ENCODE measurements around the gene HSD11B2.
A peak's percentile ranks its signal among the peaks of the same experiment; 100 is the strongest.

The HSD11B2 gene

DNA sequence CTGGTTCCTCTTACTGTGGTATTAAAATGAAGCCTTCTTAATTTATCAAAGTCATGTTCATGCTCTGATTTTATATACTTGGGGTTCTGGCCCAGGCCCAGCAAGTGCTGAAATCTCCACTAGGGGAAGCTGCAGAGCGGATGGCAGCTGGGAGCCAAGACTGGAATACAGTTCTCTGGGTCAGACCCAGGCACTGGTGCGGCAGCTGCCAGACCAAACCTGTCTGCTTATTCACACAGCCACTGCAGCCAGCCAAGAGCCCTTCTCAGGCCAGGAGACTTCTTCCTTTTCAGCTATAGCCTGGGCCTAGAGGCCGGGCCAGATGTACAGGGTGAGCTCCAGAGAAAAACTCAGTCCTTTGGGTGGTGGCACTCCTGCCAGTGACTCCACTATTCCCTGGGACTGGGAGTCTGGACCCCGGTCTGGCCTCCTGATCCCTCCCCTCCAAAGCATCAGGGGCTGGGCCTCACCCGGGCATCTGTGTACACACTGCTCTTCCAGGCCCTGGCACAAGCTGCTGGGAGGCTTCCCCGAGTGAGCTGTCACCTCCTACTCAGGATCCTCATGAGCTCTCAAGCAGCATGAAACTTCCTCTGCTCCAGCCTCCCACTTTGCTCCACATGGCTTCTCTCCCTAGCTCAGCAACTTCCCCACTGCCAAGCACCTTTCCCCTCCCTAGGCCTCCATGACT lies 25.6 kb downstream of the HSD11B2 start:
- DNase-seq: no peak

DNA sequence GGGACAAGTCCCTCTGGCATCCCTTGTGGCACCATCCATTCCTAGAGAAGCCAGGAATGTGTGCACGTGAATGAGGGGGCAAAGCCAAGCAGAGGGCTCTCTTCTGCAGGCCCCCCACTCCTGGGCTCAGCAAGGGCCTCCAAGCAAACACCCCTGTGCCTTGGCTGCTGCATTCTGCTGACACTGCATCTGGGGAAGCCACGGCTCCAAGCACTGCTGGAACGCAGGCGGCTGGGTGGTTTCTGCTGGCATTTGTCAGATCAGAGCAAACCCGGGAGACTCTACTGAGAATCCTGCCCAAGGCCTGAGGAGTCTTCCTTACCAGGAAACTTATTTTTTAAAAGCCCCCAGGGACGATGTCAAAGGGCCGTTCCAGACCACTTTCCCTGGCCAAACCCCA lies 26.7 kb downstream of the HSD11B2 start:
- no peak for DNase-seq

DNA sequence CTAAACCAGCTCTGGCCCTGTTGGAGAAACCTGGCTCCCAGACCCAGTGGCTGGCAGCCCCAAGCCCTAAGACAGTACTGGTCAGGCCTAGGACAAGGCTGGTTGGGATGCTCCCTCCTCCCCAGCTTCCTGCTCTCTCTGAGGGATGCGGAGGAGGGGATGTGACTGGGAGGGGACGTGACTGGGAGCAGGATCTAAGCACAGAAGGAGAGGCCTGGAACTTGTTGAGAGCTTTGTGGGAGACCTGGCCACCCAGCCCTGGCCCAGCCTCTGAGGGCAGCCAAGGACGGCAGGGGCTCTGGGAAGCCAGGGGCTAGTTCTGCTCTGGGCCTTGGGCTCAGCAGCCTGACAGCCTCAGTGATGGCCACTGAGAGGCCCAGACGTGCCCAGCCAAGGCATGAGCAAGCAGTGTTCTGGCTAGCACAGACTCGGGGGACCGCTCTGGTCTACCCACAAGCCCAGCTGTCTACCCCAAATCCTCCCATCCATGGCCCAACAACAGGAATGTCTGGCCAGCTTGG lies 27.3 kb downstream of the HSD11B2 start:
- no peak for DNase-seq

DNA sequence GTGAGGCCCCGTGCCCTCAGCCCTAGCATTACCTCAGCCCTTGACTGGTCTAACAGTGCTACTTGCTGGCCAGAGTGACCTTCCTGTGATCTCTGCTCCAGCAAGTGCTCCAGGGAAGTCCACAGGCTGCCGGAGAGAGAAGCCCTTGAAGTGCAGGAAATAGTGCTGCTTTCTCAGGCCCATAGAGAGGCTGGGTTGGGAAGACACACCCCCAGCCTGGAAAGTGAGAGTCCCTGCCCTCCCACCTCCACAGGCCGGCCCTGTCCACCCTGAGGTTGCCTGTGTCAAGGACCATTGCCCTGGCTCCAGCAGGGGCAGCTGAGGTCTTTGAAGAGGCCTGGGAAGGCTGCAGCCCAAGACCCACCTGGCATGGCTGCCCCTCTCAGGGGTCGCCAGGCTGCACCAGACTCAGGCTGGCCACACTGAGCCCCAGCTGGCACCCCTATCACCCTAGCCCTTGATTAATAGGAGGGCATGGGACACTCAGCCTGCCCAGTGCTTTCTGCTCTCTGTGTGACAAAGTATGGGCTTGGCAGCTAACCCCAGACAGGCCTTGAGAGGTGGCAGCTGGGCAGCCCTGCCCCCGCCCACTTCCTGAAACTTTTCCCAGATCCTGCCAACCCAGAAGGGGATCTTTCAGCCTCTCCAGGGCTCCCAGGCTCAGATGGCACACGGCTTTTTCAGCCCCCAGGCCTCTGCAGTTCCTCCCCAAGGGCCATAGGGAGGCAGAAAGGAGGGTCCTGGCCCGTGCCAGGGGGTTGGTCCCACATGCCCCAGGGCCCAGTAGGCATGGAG lies 28.3 kb downstream of the HSD11B2 start:
- no peak for DNase-seq

DNA sequence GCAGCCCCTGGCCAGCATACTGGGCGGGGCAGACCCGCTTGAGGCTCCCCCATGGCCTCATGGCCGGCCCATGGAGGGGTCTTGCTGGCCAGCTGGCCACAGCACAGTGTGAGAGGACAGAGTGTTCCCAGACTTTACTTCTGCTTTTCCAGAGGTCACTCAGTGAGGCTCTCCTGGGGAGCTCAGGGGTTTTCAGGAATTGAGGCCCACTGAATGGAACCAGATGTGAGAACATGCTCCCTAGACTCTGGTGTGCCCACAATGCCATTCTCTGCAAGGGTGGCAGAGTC lies 28.9 kb downstream of the HSD11B2 start:
- no peak for DNase-seq

DNA sequence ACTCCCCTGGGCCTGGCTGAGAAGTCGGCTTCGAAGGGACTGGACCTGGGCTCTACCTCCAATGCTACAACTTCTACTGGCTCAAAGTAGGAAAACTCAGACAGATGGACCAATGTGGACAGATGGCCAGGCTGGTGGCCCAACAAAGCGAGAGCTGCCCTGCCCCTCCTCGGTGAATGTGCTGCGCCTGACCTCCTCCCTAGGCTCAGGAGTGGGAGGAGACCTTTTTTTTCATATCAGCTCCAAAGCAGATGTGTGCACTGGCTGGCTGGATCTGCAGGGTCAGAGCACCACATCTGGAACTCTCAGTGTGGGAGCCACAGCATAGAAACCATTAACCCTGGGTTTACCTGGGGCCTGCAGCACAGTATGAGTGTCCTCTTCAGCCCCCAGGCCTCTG lies 29.2 kb downstream of the HSD11B2 start:
- no peak for DNase-seq

DNA sequence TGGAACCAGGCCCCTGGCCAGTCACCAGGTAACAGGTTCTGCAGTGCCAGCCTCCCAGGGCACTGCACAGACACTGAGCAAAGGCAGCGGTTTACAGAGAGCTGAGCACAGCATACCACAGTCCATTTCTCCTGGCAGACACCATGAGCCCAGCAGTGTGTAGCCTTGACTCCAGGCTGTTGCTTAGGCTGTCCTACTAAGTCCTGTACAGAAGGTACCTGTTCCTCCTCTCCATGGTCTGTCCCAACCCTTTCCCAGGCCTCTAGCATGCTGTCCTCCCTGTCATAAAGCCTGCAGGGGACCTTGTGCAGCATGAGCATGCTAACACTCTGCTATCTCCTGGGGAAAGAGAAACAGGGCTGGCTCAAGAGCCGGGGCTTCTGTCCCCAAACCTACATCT lies 30.0 kb downstream of the HSD11B2 start:
- no peak for DNase-seq

DNA sequence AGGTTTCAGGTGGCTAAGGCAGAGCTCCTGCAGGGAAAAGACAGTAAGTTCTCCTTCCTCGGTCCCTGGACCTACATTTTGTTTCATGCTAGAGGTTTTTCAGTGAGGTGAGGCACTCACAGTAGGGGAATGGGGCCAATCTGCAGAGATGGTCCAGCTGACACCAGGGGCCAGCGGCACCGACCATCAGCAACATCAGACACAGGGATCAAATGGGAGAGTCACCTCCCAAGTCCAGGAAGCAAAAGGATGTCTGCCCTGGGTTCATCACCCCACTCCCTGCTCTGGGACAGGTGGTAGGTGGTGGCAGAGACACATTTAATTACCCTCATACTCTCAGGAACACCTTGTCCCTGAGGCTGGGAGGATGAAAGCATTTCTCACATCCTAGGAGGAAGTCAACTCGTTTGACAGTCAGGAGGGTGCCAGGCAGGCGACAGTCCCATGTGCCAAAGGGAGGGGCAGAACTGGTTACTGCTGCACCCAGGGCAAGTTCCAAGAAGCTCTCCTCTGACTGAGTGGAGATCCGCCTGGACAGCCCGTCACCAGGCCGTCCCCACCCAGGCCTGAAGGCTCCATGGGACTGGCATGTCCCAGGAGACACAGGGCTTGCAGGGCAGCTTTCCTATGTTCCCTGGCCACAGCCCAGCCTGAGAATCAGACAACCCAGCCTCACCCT lies 30.8 kb downstream of the HSD11B2 start:
- DNase-seq: no peak

DNA sequence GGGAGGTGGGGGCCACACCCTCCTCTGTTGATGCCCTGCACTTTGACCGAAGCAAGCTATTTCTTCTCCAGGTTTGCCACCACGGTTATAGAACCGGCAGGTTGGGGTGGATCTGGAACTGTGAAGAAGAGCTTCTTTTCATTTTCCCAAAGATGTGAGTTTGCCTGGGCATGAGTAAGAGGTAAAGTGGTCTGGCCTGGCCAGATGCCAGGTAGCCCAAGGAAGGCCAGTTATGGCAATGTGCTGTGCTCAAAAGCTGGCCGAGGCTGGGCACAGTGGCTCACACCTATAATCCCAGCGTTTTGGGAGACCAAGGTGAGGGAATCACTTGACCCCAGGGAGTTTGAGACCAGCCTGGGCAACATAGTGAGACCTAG lies 31.3 kb downstream of the HSD11B2 start:
- DNase-seq: no peak

DNA sequence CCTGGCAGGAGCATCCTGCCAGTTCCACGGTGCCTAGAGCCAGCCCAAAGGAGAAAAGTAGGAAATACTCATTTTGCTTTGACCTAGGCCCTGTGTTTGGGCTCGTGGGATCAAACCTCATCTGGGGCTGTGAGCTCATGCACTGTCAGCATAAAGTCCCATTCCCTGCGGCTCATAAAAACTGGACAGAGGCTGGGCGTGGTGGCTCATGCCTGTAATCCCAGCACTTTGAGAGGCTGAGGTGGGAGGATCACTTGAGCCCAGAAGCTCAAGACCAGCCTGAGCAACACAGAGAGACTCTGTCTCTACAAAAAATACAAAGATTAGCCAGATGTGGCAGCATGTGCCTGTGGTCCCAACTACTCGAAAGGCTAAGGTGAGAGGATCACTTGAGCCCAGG lies 32.1 kb downstream of the HSD11B2 start:
- no peak for DNase-seq

DNA sequence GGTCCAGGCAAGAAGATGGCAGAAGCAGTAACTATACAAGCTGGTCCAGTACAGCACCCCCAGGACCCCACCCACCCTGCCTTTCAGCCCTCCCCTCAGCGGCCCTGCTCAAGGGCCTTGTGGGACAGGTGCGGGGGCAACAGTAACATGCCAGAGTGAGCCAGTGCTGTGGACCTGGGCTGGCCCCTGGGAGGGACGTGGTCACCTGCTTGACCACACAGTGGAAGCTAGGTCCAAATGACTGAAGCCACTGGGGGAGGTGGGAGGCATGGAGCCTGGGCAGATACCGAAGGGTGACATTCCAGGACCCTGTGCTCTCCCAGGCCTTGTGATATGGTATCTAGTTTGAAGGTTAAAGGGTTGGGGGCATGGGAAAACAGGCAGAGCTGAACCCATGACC lies 32.8 kb downstream of the HSD11B2 start:
- DNase-seq: no peak

DNA sequence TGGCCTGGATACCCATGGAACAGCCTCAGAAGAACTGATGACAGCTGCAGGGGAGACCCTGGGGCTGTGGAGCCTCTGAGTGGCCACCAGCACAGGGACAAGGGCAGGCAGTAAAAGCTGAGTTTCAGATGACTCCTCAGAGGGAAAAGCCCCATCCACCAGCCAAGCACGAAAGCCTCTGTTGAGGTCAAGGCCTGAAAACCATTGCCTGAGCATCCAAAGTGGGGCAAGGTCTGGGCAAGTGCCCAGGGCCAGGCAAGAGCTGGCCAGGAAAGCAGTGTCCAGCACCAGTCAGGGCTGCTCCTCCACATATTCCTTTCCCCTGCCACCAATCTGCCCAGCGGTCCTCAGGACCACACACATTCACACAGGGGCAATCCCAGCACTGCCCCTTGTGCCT lies 33.6 kb downstream of the HSD11B2 start:
- no peak for DNase-seq

DNA sequence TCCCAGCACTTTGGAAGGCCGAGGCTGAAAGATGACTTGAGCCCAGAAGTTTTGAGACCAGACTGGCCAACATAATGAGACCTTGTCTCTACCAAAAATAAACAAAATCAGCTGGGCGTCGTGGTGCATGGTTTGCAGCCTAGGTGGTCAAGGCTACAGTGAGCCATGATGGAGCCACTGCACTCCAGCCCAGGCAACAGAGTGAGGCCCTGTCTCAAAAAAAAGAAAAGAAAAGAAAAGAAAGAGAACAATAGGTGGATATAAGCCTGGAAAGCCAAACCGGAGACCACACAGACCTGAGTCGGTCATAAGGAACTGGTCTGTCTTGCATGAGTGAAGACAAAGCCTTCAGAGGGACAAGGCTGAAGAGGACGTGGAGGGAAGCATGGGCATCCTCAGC lies 35.7 kb downstream of the HSD11B2 start:
- no peak for DNase-seq

DNA sequence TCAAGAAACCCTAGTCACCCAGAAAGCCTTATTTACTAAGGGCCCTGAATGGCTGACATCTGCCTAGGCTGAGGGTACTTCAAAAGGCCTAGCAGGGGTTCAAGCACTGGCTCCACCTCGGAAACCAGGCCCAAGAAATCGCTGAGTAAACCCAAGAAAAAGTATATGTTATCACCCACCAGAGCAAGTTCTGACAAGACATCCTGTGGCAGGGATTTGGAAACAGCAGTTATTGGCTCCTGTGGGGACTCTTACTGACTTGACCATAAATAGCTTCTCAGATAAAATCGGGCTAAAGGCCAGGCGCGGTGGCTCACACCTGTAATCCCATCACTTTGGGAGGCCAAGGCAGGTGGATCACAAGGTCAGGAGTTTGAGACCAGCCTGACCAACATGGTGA lies 37.8 kb downstream of the HSD11B2 start:
- DNase-seq: no peak

DNA sequence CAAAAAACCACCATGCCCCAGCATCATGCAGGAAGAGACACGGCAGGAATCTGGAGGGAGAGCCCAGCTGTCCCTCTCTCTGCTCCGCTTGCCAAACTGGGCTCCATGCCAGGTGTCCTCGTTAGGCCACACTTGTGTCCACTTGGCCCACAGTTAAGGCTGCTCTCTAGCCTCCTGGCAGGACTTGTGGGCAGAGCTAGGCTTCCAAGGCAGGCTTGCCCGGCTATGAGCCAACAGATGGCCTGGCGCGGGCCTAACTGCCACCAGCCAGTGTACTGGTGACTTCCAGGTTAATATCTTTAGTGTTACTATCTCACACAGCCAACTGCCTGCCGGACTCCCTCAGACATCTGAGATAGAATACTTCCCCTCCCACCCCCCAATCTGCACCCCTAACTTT lies 39.4 kb downstream of the HSD11B2 start:
- no peak for DNase-seq

DNA sequence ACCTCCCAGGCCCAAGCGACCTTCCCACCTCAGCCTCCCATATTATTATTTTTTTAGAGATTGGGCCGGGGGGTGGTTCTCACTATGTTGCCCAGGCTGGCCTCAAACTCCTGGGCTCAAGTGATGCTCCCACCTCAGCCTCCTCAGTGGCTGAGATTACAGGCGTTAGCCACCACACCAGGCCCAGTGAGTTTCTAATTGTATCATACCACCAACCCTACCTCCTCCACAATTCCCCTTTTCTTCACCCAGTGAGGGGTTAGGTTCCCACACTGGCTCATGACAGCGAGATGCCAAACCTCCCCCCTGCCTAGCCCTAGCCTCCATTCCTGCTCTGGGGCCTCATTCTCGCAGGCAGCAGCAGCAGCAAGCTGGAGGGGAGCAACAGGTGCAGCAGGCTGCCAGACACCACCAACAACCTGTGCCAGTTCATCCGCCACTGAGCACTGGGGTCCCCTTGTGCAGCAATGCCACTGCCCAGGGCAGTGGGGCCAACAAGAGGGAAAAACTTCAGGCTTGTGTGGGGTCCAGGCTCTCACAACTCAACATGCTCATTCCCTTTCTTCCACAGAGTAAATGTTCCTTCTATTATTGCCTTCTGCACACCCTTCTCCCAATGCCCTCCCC lies 41.0 kb downstream of the HSD11B2 start:
- no peak for DNase-seq

DNA sequence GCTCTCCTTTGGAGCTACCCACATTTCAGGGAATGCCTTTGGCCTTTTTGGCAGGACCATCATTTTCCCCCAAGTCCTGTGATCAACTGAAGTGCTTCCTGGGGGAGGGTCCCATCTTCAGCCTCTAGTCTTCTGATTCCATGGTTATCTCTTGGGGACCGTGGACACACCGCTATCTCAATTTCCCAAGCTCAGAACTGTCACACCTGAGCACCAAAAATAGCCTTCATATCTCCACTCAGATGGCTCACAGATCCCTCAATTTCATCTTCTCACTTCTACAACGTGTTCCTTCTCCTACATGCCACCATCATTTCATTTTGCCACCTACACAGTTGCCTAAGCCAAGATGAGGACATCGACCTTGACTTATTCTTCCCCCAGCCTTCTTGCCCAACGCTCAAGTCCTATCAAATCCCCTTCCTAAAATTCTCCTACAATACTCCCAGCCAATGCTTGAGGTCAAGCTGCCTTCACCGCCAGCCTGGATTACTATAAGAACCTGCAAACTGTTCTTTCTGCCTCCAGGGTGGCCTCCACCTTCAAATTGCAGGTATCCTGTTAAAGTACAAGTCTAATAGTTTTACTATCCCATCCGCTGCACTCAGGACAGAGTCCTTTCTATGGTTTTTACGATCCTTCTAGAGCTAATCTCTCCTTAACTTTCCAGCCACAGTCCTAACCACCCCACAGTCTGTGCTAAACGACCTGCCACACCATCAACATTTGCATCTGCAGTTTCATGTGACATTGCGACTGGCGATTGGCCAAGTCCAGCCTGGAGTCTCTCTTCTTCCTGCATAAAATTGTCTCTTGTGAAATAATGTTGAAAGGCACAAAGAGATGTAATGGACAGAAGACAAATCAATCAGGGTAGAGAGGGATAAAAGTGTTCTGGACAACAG lies 43.9 kb downstream of the HSD11B2 start:
- DNase-seq: no peak

DNA sequence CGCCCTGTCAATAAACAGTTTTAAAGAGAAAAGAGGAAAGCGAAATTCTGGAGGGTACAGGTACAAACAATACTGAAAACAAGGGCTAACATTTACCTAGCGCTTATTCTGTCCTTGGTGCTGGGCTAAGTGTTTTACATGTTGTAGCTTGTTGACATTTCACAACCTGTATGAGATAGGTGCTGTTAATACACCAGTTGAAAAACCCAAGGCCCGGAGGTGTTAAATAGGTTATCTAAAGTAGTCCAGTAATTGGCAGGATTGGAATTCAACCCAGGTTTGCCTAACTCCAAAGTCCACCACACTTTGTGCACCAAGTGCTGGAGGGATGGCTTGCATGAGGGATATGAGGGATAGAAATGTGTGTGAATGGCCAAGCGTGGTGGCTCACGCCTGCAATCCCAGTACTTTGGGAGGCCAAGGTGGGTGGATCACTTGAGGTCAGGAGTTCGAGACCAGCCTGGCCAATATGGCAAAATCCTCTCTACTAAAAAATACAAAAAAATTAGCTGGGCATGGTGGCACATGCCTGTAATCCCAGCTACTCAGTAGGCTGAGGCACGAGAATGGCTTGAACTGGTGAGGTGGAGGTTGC lies 47.1 kb downstream of the HSD11B2 start:
- DNase-seq: no peak

DNA sequence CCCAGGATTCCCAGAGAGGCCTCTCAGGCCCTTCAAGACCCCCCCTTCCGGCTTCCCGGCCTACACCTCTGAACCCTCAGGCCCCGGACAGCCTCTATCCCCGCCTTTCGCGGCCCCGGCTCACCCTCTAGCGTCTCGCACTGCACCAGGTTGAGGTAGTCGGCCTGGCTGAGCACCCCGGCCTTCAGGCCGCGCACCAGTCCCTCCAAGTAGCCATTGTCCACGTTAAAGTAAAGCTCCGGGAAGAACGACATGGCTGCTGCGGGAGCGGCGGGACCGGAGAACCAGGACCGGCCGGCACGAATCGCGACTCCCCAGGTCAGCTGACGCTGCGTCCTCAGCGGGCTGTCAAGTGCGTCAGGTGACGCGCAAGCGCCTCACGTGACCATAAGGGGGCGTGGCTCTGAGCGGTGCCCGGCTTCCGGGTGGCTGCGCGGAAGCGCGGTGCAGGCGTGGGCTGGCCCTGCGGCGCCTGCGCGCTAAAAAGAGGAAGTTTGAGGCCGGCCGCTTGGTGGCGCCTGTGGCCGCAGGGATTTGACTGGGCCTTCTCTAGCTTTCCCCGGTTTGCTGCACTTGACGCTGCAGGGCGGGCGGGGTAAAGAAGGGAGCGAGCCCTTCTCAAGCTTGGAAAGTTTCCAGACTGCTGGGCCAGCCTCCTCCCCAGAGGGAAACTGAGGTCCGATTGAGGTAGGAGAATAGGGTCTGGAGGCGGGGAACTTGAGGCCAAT lies 50.1 kb downstream of the HSD11B2 start, which contains the start of gene ATP6V0D1:
Gene ATP6V0D1, minus strand, starts transcription at position 325 of the 728 bp plus-strand sequence. Its CDS starts 71 bp downstream, at position 254.
- peak; percentile 99 for DNase-seq

DNA sequence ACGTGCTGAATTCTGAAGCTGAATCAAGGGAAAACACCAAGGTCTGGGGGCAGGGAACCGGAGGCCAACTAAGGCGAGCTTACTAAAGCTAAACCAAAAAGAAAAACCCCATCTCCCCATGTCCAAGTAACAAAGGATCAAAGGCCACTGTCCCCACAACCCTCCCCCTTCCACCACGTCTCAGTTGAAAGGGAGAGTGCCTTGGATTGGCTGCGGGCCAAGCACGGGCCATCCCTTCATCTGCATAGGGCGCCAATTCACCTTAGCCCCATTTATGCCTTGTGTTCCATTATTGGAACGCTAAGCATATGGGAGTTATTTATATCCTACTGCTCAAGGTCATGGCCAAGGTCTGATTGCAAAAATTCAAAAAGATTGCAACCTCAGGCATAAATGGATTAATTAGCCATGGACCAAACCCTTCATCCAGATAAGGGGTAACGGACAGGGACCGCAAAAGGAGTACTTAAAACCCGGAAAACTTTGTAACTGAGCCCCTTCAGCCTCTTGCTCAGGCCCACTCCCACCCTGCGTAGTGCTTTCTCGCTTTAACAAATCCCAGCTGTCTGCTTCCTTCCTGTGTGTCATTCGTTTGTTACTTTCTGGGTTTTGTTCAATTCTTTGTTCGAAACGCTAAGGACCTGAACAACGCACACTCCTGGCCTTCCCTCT lies 50.8 kb downstream of the HSD11B2 start:
- DNase-seq: peak; percentile 31
